ENCODE measurements around the gene ARHGEF39. TPM values are rescaled to one million over a fixed set of nuclear protein-coding genes. Genes with fewer than 3 reads are reported as not detected.

ARHGEF39 gene
- total and polyA plus RNA-seq, 10 of the 15 experiments (the other 5 are each of a cell fraction or from before 2014, with no cell fraction given), result 2.0 to 28.9 (median 13.2) TPM

- ChIA-PET SMC1A (ENCODE audit: uncharacterized antibody, unreplicated experiment) (interaction anchor here (0.6 to 1.4 kb wide), 5 partner anchors 29 to 1395 kb away, joined by 3 to 4 read pairs (median 3); no protein-coding TSS in a partner anchor), POLR2A (interaction anchor here (0.7 to 2.7 kb wide), 7 partner anchors 19 to 74 kb away, joined by 3 to 13 read pairs (median 4); partner anchors contain the start of genes CREB3 and TLN1), CTCF (interaction anchor here (0.9 to 15.2 kb wide), 6 partner anchors 30 to 87 kb away, joined by 3 to 227 read pairs (median 5); partner anchors contain the start of genes ARHGEF39, CCDC107 and RMRP), RAD21 (ENCODE audit: unreplicated experiment) (interaction anchor here (0.6 to 2.0 kb wide), 5 partner anchors 21 to 87 kb away, joined by 3 to 7 read pairs (median 4); partner anchors contain the start of gene CCDC107)
- H4K20me1 ChIP-seq (ENCODE audit: control insufficient read depth, insufficient read depth), result no peaks in the 10 kb centered on the region
- BruUV-seq (replicated peaks), result no TSS peak
- WGBS (ENCODE audit: insufficient coverage, insufficient replicate concordance, low lambda C conversion rate, missing lambda C conversion rate), result 1% methylated on average over 28 of the region's 61 CpGs
- H3K27ac ChIP-seq (ENCODE audit: control insufficient read depth, insufficient read depth), result no peak overlapping the region
- H3K4me3 ChIP-seq, result peak overlapping the region; percentile 87
- no peak for FAIRE-seq
- in situ Hi-C loops (cut with MboI) (no loop called here), intact Hi-C loops (cut with micrococcal nuclease; ENCODE audit: unreplicated experiment) (no loop called here)
- H3K9me3 ChIP-seq (replicated peaks; ENCODE audit: control insufficient read depth, insufficient read depth, low read length), result no peaks in the 10 kb centered on the region
- H3K27me3 ChIP-seq (replicated peaks in 1 of 2; ENCODE audit: control insufficient read depth in 2 of 2, insufficient read depth in 2 of 2, low read length in 1 of 2), result no peaks in the 10 kb centered on the region
- TF ChIP-seq ZBTB4 (CRISPR knock-in tag; IDR thresholded peaks at IDR 0.05) (no peak), SRF (IDR thresholded peaks at IDR 0.05; ENCODE audit: low read depth in 2 of 2, low read length in 2 of 2) (peak in 1 of 2 experiments; percentile 67; a peak in 1 of 4 replicates)
- peak overlapping the region; percentile 79 for H2AFZ ChIP-seq (ENCODE audit: control insufficient read depth, low read depth, low read length)
- no peaks in the 10 kb centered on the region; the same call in 1 of the 2 replicates for H3K79me2 ChIP-seq (ENCODE audit: control insufficient read depth, insufficient read depth, low read length)
- no peak for DNase-seq (ENCODE audit: low read depth, low spot score)
- peaks cover under 1 to 1% of the 10 kb centered on the region in 2 experiments; a peak in 1 of 4 replicates for H3K36me3 ChIP-seq (ENCODE audit: control insufficient read depth in 2 of 2, insufficient read depth in 2 of 2, low read length in 1 of 2)
- peak; percentile 47 for ATAC-seq
- peak overlapping the region; percentile 53 for H3K9ac ChIP-seq (ENCODE audit: control insufficient read depth, insufficient read depth, low read length)
- peak overlapping the region; percentile 90 for H3K4me2 ChIP-seq (ENCODE audit: control insufficient read depth, insufficient read depth)
- H3K4me1 ChIP-seq (ENCODE audit: control insufficient read depth, insufficient read depth, low read length), result peaks cover 3% of the 10 kb centered on the region; the same call in 1 of the 2 replicates
These were observed 25.8 kb upstream of the ARHGEF39 start for GRCh38 chr9:35690614-35691333.
